HG02759 (cell line): Measurements from ENCODE around the gene NGF.

Experiments
- ATAC-seq: cut with Tn5 transposase; IDR thresholded peaks from one replicate; pipeline ENCODE4 v1.9.1; 2021; ENCODE audit warnings: mild to moderate bottlenecking, moderate library complexity; ENCODE audit not compliant: unreplicated experiment

Gene NGF

GRCh38 chr1:115283681-115284146, 54.3 kb downstream of the NGF start:
- no peak for ATAC-seq

- no peak for ATAC-seq
Measured at GRCh38 chr1:115283249-115283648, 54.8 kb downstream of the NGF start.

- ATAC-seq = no peak
Measured at GRCh38 chr1:115282807-115283208, 55.2 kb downstream of the NGF start.

- no peak for ATAC-seq
Measured at GRCh38 chr1:115281143-115281542, 56.9 kb downstream of the NGF start.

GRCh38 chr1:115280064-115280463, 58.0 kb downstream of the NGF start:
- ATAC-seq = no peak

- no peak for ATAC-seq
Measured at GRCh38 chr1:115278211-115278610, 59.8 kb downstream of the NGF start.

GRCh38 chr1:115277276-115277675, 60.8 kb downstream of the NGF start:
- ATAC-seq = no peak

GRCh38 chr1:115275216-115275615, 62.8 kb downstream of the NGF start:
- ATAC-seq = no peak

GRCh38 chr1:115274467-115274866, 63.6 kb downstream of the NGF start:
- no peak for ATAC-seq

- no peak for ATAC-seq
Measured at GRCh38 chr1:115266729-115267421, 71.2 kb downstream of the NGF start.

GRCh38 chr1:115265099-115265498, 73.0 kb downstream of the NGF start:
- no peak for ATAC-seq

GRCh38 chr1:115262886-115263285, 75.2 kb downstream of the NGF start:
- no peak for ATAC-seq

GRCh38 chr1:115261496-115261895, 76.6 kb downstream of the NGF start:
- no peak for ATAC-seq

- no peak for ATAC-seq
Measured at GRCh38 chr1:115258302-115258866, 79.7 kb downstream of the NGF start.

GRCh38 chr1:115257591-115257990, 80.5 kb downstream of the NGF start:
- ATAC-seq = no peak

- no peak for ATAC-seq
Measured at GRCh38 chr1:115255154-115255553, 82.9 kb downstream of the NGF start.

- no peak for ATAC-seq
Measured at GRCh38 chr1:115252585-115252984, 85.5 kb downstream of the NGF start.

- no peak for ATAC-seq
Measured at GRCh38 chr1:115251856-115252255, 86.2 kb downstream of the NGF start.

- no peak for ATAC-seq
Measured at GRCh38 chr1:115251340-115251748, 86.7 kb downstream of the NGF start.

GRCh38 chr1:115246526-115246925, 91.5 kb downstream of the NGF start:
- no peak for ATAC-seq

- ATAC-seq = no peak
Measured at GRCh38 chr1:115245227-115245626, 92.8 kb downstream of the NGF start.

GRCh38 chr1:115242543-115242942, 95.5 kb downstream of the NGF start:
- ATAC-seq = no peak

GRCh38 chr1:115241309-115241708, 96.7 kb downstream of the NGF start:
- no peak for ATAC-seq
